T-helper 2 cell treated with Interferon-gamma antibody and Interleukin-4, amounts not matched to agents 5 μg/mL and 100 μg/mL, for 36 hours (primary cell): ENCODE data around the gene SYNJ2.

Experiments used
- DNase-seq: peaks from one replicate; pipeline ENCODE4 v3.0.0; 2021; ENCODE audit warnings: low spot score
- H3K27ac Mint-ChIP-seq: one replicate; pipeline ENCODE4 v1.8.0; 2021; ENCODE audit warnings: mild to moderate bottlenecking, mixed read lengths
- H3K27me3 Mint-ChIP-seq: one replicate; pipeline ENCODE4 v1.8.0; 2021; ENCODE audit warnings: low read depth, mixed read lengths
- H3K36me3 Mint-ChIP-seq: one replicate; pipeline ENCODE4 v1.8.0; 2021; ENCODE audit warnings: low read depth, mixed read lengths
- H3K4me1 Mint-ChIP-seq: one replicate; pipeline ENCODE4 v1.8.0; 2021; ENCODE audit warnings: low read depth, mixed read lengths
- H3K4me3 Mint-ChIP-seq: one replicate; pipeline ENCODE4 v1.8.0; 2022; ENCODE audit warnings: mild to moderate bottlenecking, moderate library complexity, mixed read lengths
- H3K9me3 Mint-ChIP-seq: one replicate; pipeline ENCODE4 v1.8.0; 2021; ENCODE audit warnings: mixed read lengths

SYNJ2 gene

DNA sequence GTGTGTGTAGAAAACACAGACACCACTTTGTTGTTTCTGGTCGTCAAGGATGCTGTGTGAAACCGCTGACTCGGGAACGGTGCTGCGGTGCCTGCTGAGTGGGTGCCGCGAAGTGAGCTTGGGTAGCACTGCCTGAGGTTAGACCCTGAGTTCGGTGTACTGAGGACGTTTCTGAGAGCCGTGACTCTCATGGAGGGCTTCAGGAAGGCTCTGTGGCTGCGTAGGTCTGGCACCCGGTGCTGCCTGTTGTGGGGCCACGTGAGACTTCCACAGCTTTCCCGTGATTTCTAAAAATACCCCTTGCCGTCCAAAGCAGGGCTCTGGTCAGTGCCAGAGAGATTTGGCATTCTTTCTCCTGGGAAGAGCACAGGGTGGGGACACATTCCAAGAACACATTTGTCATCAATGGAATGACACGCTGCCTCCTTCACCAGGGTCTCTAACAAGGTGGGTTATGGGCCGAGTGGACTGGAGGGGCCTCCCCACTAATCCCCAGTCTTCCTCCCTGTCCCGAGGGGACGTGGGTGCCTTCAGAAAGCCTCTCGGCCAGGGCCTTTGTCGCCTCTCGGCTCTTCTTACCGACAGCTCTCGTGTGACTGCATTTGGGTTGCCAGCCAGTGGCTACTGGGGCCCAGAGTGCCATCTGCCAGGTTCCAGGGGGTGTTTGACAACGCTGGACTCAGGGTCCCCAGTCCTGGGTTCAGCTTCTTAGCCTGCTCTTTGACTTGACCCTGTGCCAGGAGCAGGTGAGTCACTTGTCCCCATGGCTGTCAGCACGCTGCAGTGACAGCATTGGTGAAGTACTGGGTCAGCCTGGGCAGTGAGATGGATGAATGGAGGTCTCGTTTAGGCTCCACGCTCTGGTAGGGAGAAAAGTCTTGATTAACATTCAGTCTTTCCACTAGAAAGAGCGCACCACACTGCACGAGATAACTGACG is 62.2 kb downstream of the SYNJ2 start:
- H3K36me3 Mint-ChIP-seq: peaks cover 28% of the 10 kb centered on the region
- H3K4me3 Mint-ChIP-seq: no peak overlapping the region
- H3K4me1 Mint-ChIP-seq: peaks cover 37% of the 10 kb centered on the region

DNA sequence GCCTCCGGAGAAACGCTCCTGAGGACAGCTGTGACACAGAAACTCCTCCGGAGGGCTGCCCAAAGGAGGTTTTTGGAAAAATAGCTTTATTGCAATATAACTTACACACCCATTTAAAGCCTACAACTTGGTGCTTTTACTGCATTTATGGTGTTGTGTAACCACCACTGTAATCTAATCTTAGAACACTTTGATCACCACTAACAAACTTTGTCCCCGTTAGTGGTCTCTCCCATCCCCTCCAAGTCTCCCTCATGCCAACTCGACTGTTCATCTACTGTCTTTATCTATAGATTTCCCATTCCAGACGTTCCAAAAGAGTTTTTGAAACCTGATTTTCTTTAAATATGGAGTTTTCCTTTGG is 62.8 kb downstream of the SYNJ2 start:
- peaks cover 35% of the 10 kb centered on the region for H3K4me1 Mint-ChIP-seq
- no peak for DNase-seq
- peaks cover 28% of the 10 kb centered on the region for H3K36me3 Mint-ChIP-seq
- no peak overlapping the region for H3K27ac Mint-ChIP-seq
- no peaks in the 10 kb centered on the region for H3K27me3 Mint-ChIP-seq
- no peaks in the 10 kb centered on the region for H3K9me3 Mint-ChIP-seq
- H3K4me3 Mint-ChIP-seq: no peak overlapping the region

More for the DNA sequence above, 62.2 kb downstream of the SYNJ2 start:
- Mint-ChIP-seq H3K27ac (peak overlapping the region; percentile 23), H3K27me3 (no peaks in the 10 kb centered on the region), H3K9me3 (no peaks in the 10 kb centered on the region)
- no peak for DNase-seq

DNA sequence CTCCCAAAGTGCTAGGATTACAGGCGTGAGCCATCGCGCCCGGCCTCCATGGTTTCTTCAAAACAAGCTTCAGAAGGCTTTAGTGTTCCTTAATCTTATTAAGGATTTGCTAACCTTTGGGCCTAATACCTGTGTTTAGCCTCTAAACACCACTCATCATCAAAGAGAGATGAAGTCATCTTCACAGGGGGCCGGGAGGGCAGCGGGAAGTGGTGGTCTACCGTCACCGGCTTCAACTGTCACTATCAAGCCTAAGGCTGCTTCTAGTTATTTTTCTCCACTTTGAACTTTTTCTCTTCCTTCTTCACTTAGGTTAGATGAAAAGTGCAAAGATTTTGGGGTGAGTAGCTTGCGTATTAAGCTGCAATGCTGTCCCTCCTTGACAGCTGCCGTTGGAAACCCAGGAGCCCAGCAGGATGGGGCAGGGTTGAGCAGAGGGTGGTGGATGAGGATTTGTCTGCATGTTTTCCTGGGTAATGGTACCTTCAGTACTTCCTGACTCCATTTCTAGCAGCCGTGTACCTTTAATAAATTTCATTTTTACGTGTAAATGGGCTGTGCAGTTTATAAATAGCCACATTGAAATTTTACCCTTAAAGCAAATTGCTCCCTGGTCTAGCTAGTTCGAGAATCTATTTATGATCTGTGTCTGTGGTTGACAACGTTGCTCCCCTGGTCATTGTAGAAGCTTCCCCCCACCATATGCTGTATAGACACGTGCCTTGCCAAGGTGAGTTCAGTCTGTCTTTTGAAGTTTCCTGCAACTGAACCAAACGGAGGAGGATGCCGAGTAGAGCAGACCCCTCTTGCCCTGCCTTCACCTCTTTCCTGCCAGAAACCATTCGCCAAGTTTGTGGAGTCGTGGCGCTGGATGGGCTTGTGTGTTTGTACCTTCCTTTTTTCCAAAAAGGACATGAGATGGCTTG is 64.8 kb downstream of the SYNJ2 start:
- Mint-ChIP-seq H3K4me3 (peak overlapping the region; percentile 25), H3K9me3 (no peaks in the 10 kb centered on the region), H3K4me1 (peaks cover 18% of the 10 kb centered on the region), H3K27me3 (no peaks in the 10 kb centered on the region), H3K36me3 (peaks cover 25% of the 10 kb centered on the region), H3K27ac (peak overlapping the region; percentile 56)
- no peak for DNase-seq

DNA sequence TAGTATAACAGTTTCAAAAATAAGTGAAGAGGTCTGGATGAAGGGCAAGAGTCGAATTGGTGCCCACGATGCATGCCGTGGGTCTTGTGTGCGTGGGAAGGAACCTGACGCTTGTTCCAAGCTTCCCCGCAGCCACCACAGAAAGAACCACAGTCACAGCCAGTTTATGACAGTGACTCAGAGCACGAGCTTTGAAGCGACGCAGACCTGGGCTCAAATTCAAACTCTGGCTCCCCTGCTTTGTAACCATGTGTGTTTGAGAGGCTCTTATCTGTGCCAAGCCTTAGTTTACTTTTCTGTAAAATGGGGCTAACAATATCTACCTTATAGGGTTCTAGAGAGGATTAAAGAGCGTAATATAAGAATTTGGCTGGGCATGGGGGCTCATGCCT is 65.5 kb downstream of the SYNJ2 start:
- DNase-seq: peak; percentile 80
- Mint-ChIP-seq H3K9me3 (no peaks in the 10 kb centered on the region), H3K4me3 (peak overlapping the region; percentile 25), H3K36me3 (peaks cover 25% of the 10 kb centered on the region), H3K4me1 (peaks cover 17% of the 10 kb centered on the region), H3K27me3 (no peaks in the 10 kb centered on the region), H3K27ac (peak overlapping the region; percentile 56)

DNA sequence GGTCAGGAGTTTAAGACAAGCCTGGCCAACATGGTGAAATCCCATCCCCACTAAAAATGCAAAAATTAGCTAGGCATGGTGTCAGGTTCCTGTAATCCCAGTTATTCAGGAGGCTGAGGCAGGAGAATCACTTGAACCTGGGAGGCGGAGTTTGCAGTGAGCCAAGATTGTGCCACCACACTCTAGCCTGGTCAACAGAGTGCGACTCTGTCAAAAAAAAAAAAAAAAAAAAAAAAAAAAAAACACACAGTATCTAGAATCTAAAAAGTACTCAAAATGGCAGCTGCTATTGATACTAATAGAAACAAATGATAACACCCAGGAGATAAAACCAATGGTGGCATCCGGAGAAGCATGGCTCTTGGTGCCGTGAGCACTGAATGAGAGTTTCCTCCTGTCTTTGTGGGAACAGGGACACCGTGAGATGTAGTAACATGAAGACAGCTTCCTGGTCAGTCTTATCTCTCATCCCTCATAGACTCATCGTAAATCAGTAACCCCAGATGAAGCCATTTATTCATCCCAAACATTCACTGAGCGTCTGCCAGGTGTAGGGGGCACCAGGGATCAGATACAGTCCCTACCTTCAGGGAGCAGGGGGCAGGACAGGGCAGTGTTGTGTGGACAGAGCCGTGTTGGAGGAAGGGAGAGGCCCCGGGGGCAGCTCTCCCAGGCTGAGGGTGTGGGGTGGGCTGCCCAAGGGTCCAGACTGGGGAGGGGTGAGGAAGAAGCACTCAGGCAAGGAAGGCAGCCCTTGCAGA is 66.1 kb downstream of the SYNJ2 start:
- Mint-ChIP-seq H3K4me3 (no peak overlapping the region), H3K36me3 (peaks cover 25% of the 10 kb centered on the region), H3K27me3 (no peaks in the 10 kb centered on the region), H3K4me1 (peaks cover 17% of the 10 kb centered on the region), H3K9me3 (no peaks in the 10 kb centered on the region), H3K27ac (no peak overlapping the region)
- DNase-seq: no peak

DNA sequence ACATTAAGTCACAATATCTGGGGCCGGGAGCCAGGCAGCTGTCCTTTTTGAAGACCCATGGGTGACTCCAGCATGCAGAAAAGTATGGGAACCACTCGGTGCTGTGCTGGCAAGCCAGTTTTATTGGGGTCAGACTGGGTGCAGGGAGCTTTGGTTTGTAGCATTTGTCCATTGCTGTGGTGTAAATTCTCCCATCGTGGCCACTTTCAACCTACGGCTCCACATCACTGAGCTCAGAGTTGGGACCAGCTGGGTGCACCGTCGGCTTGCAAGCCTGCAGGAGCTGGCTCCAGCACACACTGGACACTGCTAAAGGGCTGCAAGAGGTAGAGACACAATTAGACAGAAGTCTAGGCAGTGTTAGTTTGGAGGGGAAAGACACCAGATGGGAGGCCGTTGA is 66.9 kb downstream of the SYNJ2 start:
- no peak overlapping the region for H3K27ac Mint-ChIP-seq
- no peak for DNase-seq
- H3K9me3 Mint-ChIP-seq: no peaks in the 10 kb centered on the region
- H3K27me3 Mint-ChIP-seq: no peaks in the 10 kb centered on the region
- H3K4me3 Mint-ChIP-seq: no peak overlapping the region
- H3K4me1 Mint-ChIP-seq: peaks cover 17% of the 10 kb centered on the region
- H3K36me3 Mint-ChIP-seq: peaks cover 24% of the 10 kb centered on the region

DNA sequence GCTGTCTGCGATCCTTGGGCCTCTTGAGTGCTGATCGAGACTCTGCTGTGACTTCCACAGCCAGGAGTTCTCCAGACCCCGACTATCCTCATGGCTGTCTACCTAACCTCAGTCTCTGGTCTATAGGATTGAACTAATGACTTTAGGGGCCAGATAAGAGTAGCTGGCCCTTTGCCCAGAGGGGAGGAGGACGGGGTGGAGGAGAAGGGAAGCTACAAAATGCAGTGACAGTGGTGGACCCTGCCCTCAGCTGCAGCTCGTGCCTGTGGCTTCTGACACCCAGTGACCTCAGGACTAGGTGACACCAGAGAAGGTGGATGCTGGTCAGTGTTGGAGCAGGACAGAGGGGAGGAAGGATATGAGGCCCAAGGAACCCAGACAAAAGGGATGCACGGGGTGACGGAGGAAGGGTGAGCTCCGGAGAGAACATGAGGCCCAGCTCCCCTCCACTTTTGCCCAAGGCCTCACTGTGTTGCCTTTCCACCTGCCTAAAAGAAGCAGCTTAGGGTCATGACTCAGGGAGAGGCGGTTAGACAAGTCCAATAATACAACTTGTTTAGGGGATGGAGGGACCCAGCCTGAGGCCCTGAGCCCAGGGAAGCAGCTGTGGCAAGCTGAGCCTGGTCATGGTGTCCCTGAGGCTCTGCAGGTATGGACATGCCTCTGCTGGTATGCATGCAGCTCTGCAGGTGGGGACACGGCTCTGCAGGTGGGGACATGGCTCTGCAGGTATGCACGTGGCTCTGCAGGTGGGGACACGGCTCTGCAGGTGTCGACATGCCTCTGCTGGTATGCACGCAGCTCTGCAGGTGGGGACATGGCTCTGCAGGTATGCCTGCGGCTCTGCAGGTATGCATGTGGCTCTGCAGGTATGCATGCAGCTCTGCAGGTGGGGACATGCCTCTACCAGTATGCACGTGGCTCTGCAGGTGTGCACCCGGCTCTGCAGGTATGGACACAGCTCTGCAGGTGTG is 67.7 kb downstream of the SYNJ2 start:
- Mint-ChIP-seq H3K27ac (no peak overlapping the region), H3K27me3 (no peaks in the 10 kb centered on the region), H3K4me1 (peaks cover 17% of the 10 kb centered on the region), H3K36me3 (peaks cover 25% of the 10 kb centered on the region), H3K4me3 (no peak overlapping the region), H3K9me3 (no peaks in the 10 kb centered on the region)
- DNase-seq: no peak

DNA sequence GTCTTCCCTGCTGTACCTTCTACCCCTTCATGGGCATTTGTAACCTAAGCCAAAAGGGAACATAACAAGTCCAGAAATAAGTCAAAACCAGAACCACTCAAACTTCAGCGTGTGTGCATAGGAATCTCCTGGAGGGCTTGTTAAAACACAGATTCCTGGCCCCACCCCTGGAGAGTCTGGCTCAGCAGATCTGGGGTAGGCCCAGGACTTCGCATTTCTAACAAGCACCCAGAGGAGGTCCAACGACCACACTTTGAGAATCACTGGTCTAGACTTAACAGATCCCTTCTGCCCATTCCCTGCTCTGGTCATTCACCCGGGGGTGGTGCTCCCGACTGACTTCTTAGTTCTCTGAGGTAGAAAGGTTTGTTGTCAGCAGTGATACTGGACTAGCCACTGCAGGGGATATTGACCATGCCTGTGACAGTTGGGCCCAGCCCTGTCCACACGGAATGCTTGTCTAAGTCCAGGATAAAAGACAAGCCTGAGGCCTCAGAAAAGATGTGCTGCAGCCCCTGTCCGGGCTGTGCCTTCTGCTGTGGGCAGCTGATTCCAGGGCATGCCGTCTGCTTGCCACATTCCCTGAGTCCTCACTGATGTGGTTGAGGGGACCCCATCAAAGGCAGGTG is 68.6 kb downstream of the SYNJ2 start:
- Mint-ChIP-seq H3K4me3 (no peak overlapping the region), H3K27me3 (no peaks in the 10 kb centered on the region), H3K27ac (no peak overlapping the region), H3K4me1 (peaks cover 17% of the 10 kb centered on the region), H3K36me3 (peaks cover 25% of the 10 kb centered on the region), H3K9me3 (no peaks in the 10 kb centered on the region)
- no peak for DNase-seq

DNA sequence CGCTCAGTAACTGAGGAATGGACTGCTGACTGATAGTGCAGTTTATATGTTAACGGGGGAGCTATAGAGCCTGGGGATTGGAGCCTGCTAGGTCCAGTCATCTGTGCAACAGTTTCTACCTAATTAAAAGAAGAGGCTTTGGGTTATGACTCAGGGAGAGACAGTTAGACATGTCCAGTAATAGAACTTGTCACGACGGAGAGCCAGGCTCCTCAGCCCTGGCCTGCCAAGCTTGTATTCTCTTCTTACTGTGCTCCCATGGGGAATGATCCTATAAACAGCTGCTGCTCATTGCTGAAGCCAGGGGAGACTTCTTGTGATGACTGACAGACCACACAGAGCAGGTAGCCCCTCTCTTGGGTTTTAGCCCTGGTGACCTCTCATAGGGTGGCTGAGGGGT is 69.3 kb downstream of the SYNJ2 start:
- DNase-seq: no peak
- Mint-ChIP-seq H3K27ac (no peak overlapping the region), H3K4me1 (peaks cover 14% of the 10 kb centered on the region), H3K9me3 (no peaks in the 10 kb centered on the region), H3K27me3 (no peaks in the 10 kb centered on the region), H3K4me3 (no peak overlapping the region), H3K36me3 (peaks cover 20% of the 10 kb centered on the region)

DNA sequence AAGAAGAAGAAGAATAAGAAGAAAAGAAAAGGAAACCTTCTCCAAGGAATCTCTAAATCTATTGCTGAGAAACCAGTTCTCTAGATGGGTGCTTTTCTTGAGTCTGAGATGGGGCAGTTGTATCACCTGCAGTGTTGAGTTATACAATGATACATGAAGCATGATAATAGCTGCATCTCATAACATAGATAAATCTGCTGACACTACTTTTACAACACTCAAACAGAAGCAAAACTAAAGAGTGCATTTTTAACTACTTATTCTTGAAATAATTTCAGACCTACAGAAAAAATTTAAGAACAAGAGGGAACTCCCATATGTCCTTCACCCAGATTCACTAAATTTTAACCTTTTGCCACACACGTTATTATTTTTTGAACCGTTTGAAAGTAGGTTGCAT is 70.3 kb downstream of the SYNJ2 start:
- H3K9me3 Mint-ChIP-seq: no peaks in the 10 kb centered on the region
- H3K4me1 Mint-ChIP-seq: peaks cover 11% of the 10 kb centered on the region
- no peak for DNase-seq
- H3K27ac Mint-ChIP-seq: no peak overlapping the region
- no peak overlapping the region for H3K4me3 Mint-ChIP-seq
- peaks cover 14% of the 10 kb centered on the region for H3K36me3 Mint-ChIP-seq
- H3K27me3 Mint-ChIP-seq: no peaks in the 10 kb centered on the region

DNA sequence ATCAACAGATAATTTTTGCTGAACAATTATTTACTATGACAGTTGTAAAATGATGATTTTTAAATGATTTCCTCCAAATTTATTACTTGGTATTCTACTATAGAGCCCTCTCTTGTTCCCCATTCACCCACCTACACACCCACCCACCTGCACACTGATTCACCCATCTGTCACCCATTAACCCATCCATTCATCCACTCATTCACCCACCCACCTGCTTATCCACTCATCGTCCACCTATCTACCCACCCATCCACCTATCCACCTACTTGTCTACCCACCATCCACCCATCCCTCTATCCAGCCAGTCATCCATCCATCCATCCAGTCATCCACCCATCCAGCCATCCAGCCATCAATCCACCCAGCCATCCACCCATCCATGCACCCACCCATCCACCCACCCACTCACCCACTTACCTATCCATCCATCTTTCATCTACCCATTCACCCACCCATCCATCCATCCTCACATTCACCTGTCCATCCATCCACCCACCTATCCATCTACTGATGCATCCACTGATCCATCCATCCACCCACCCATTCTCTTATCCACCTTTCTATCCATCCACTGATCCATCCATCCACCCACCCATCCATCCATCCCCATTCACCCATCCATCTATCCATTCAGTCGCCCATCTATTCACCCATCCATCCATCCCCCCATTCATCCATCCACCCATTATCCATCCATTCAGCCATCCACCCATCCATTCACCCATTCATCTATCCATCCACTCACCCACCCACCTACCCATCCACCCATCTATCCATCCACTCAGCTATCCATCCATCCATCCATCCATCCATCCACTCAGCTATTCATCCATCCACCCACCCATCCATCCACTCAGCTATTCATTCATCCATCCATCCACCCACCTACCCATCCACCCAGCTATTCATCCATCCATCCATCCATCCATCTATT is 72.0 kb downstream of the SYNJ2 start:
- Mint-ChIP-seq H3K4me1 (peaks cover 15% of the 10 kb centered on the region), H3K4me3 (no peak overlapping the region), H3K36me3 (peaks cover 9% of the 10 kb centered on the region), H3K27ac (no peak overlapping the region), H3K9me3 (no peaks in the 10 kb centered on the region), H3K27me3 (no peaks in the 10 kb centered on the region)
- DNase-seq: no peak

DNA sequence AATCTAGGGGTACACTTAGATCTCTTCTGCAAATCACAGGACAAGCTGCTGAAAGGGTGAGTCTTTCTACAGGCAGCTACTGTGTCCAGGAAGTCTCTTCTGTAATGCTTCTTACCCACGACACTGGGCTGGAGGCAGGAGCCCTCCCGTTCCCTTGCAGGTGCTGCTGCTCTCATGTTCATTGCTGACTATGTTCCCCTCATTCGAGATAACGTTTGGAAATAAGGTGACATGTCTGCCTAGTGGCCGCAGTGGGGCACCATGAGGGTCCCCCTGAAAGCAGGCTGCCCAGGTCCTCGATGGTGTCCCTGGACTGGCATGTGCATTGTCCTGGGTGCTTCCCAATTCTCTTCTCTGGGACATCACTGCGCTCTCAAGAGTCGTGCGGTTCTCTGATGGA is 74.7 kb downstream of the SYNJ2 start:
- no peaks in the 10 kb centered on the region for H3K27me3 Mint-ChIP-seq
- H3K9me3 Mint-ChIP-seq: no peaks in the 10 kb centered on the region
- H3K4me1 Mint-ChIP-seq: peaks cover 15% of the 10 kb centered on the region
- no peak overlapping the region for H3K4me3 Mint-ChIP-seq
- no peak for DNase-seq
- H3K36me3 Mint-ChIP-seq: peaks cover 9% of the 10 kb centered on the region
- H3K27ac Mint-ChIP-seq: no peak overlapping the region
